ENCODE results near the gene C2orf42.

C2orf42 gene

DNA sequence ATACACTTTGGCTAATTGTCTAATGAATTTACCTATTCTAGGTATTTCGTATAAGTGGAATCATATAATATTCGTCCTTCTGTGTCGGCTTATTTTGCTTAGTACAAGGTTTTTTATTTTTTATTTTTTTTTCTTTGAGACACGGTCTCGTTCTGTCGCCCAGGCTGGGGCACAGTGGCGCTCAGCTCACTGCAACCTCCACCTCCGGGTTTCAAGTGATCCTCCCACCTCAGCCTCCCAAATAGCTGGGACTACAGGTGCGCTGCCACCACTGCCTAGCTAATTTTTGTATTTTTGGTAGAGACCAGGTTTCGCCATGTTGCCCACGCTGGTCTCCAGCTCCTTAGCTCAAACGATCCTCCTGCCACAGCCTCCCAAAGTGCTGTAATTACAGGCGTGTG lies 65.3 kb downstream of the C2orf42 start:
- H3K18ac ChIP-seq (ENCODE audit: low read length): peak overlapping the region; percentile 96
- no peak overlapping the region for H2BK5ac ChIP-seq (ENCODE audit: low read length)
- H3K27me3 ChIP-seq (ENCODE audit: insufficient read depth, low read length, poor library complexity): no peaks in the 10 kb centered on the region
- H2BK15ac ChIP-seq (replicated peaks; ENCODE audit: low read depth): no peak overlapping the region
- H3K23ac ChIP-seq (ENCODE audit: low read length): no peak overlapping the region
- H3K79me1 ChIP-seq (ENCODE audit: low read length): no peaks in the 10 kb centered on the region
- H3K36me3 ChIP-seq (ENCODE audit: control insufficient read depth, insufficient read depth, low read length): no peaks in the 10 kb centered on the region
- peak overlapping the region; percentile 99 for H3K27ac ChIP-seq (ENCODE audit: low read depth, low read length)
- peak overlapping the region; percentile 97 for H3K9ac ChIP-seq (ENCODE audit: low read length)
- no peak overlapping the region for H4K5ac ChIP-seq (ENCODE audit: low read length)
- H3K4me2 ChIP-seq (ENCODE audit: low read length): no peak overlapping the region
- no peaks in the 10 kb centered on the region for H3K79me2 ChIP-seq (ENCODE audit: control insufficient read depth, insufficient read depth, low read length)
- DNase-seq: no peak
- no peak overlapping the region for H4K8ac ChIP-seq (ENCODE audit: low read depth, low read length)
- no peak overlapping the region for H2AK5ac ChIP-seq (ENCODE audit: low read length)
- H3K56ac ChIP-seq (ENCODE audit: low read length): peak overlapping the region; percentile 97
- H3K4me3 ChIP-seq (ENCODE audit: low read length): no peak overlapping the region
- H3K4ac ChIP-seq (ENCODE audit: low read depth, low read length): peak overlapping the region; percentile 98
- WGBS (ENCODE audit: extremely low coverage, insufficient coverage, low lambda C conversion rate): no CpG with 5 or more reads among the region's 13 CpGs
- H2BK120ac ChIP-seq (ENCODE audit: low read depth, low read length): no peak overlapping the region
- peaks cover 2% of the 10 kb centered on the region for H3K4me1 ChIP-seq (ENCODE audit: control insufficient read depth, low read depth, low read length)

DNA sequence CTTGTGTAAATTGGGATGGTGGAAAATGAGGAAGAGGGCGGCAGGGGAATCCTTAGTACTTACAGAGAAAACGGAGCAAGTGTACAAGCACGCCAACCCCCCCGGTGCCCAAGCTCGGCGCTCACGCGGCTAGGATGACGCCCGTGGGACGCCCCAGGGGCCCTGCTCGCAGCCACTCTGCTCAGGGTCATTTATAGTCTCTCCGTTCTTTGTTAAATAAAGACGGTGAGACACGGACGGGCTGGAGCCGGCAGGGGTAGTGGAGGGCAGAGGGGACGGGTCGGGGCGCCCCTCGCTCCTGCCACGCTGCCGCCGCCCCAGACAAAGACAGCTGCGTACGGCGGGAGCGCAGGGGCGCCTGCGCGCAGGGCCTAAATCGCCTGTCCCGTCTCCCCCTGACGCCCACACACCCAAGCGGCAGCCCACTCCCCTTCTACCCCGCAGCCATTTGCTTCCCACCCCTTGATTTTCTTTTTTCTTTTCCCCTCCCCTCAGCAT lies 65.8 kb downstream of the C2orf42 start:
- DNase-seq: peak; percentile 66
- Histone ChIP-seq H3K4ac (ENCODE audit: low read depth, low read length) (peak overlapping the region; percentile 98), H3K9ac (ENCODE audit: low read length) (peak overlapping the region; percentile 97), H4K5ac (ENCODE audit: low read length) (no peak overlapping the region), H3K79me1 (ENCODE audit: low read length) (no peaks in the 10 kb centered on the region), H3K56ac (ENCODE audit: low read length) (peak overlapping the region; percentile 97), H3K27ac (ENCODE audit: low read depth, low read length) (peak overlapping the region; percentile 99), H3K18ac (ENCODE audit: low read length) (peak overlapping the region; percentile 96), H3K36me3 (ENCODE audit: control insufficient read depth, insufficient read depth, low read length) (no peaks in the 10 kb centered on the region), H2BK5ac (ENCODE audit: low read length) (peak overlapping the region; percentile 85), H3K79me2 (ENCODE audit: control insufficient read depth, insufficient read depth, low read length) (no peaks in the 10 kb centered on the region), H3K27me3 (ENCODE audit: insufficient read depth, low read length, poor library complexity) (no peaks in the 10 kb centered on the region), H3K4me2 (ENCODE audit: low read length) (peak overlapping the region; percentile 91), H3K23ac (ENCODE audit: low read length) (peak overlapping the region; percentile 80), H2AK5ac (ENCODE audit: low read length) (no peak overlapping the region), H3K4me3 (ENCODE audit: low read length) (peak overlapping the region; percentile 70), H2BK120ac (ENCODE audit: low read depth, low read length) (peak overlapping the region; percentile 89), H3K4me1 (ENCODE audit: control insufficient read depth, low read depth, low read length) (peaks cover 2% of the 10 kb centered on the region), H4K8ac (ENCODE audit: low read depth, low read length) (no peak overlapping the region), H2BK15ac (replicated peaks; ENCODE audit: low read depth) (no peak overlapping the region)
- WGBS (ENCODE audit: extremely low coverage, insufficient coverage, low lambda C conversion rate): no CpG with 5 or more reads among the region's 36 CpGs

DNA sequence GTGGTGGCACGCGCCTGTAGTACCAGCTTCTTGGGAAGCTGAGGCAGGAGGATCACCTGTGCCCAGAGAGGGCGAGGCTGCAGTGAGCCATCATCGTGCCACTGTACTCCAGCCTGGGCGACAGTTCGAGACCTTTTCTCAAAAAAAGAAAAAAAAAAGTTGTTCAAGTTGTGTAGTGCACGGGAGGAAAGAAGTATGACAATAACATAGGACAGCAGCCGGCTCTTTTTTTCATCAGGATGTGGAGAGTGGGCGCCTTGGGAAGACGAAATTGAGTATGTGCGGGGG lies 67.0 kb downstream of the C2orf42 start:
- no peak for DNase-seq
- peak overlapping the region; percentile 99 for H3K27ac ChIP-seq (ENCODE audit: low read depth, low read length)
- H4K8ac ChIP-seq (ENCODE audit: low read depth, low read length): peak overlapping the region; percentile 60
- no peak overlapping the region for H2BK120ac ChIP-seq (ENCODE audit: low read depth, low read length)
- H3K4me3 ChIP-seq (ENCODE audit: low read length): no peak overlapping the region
- H3K27me3 ChIP-seq (ENCODE audit: insufficient read depth, low read length, poor library complexity): no peaks in the 10 kb centered on the region
- H2AK5ac ChIP-seq (ENCODE audit: low read length): no peak overlapping the region
- H3K56ac ChIP-seq (ENCODE audit: low read length): peak overlapping the region; percentile 97
- no peak overlapping the region for H2BK15ac ChIP-seq (replicated peaks; ENCODE audit: low read depth)
- H4K5ac ChIP-seq (ENCODE audit: low read length): no peak overlapping the region
- H2BK5ac ChIP-seq (ENCODE audit: low read length): peak overlapping the region; percentile 74
- WGBS (ENCODE audit: extremely low coverage, insufficient coverage, low lambda C conversion rate): no CpG with 5 or more reads among the region's 11 CpGs
- peak overlapping the region; percentile 23 for H3K4me2 ChIP-seq (ENCODE audit: low read length)
- peaks cover 5% of the 10 kb centered on the region for H3K4me1 ChIP-seq (ENCODE audit: control insufficient read depth, low read depth, low read length)
- H3K79me2 ChIP-seq (ENCODE audit: control insufficient read depth, insufficient read depth, low read length): no peaks in the 10 kb centered on the region
- no peaks in the 10 kb centered on the region for H3K36me3 ChIP-seq (ENCODE audit: control insufficient read depth, insufficient read depth, low read length)
- H3K23ac ChIP-seq (ENCODE audit: low read length): no peak overlapping the region
- H3K9ac ChIP-seq (ENCODE audit: low read length): peak overlapping the region; percentile 99
- H3K18ac ChIP-seq (ENCODE audit: low read length): peak overlapping the region; percentile 99
- H3K79me1 ChIP-seq (ENCODE audit: low read length): no peaks in the 10 kb centered on the region
- peak overlapping the region; percentile 89 for H3K4ac ChIP-seq (ENCODE audit: low read depth, low read length)

DNA sequence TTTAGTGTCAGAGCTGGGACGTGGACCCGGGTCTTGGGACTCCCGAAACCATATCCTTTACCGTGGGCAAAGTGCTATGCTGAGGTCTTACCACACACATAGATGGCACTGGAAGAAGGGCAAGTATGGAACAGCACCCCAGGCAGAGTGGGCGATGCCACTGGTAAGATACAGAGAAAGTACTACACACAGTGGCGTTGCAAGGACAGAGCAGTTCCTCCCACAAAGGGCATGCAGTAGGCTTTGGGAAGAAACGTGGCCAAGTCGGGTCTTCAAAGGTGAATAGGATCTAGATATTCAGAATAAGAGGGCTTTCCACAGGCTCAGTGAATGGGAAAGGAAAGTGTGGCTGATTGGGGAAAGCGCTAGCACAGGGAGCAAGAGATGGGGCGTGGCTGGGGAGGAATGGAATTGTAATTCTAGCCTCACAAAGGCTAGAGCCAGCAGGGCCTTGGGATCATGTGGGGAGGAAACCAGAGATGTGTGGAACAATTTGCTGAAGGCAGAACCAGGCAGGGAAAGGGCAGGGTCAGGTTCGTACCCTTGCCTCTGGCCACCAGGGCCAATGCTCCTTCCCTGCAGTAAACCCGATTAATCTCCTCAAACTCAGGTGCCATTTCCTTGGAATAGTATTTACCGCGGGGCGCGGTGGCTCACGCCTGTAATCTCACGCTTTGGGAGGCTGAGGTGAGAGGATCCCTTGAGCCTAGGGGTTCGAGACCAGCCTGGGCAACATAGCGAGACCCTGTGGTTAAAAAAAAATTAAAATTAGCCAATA lies 67.6 kb downstream of the C2orf42 start:
- H4K5ac ChIP-seq (ENCODE audit: low read length): peak overlapping the region; percentile 14

GRCh38 chr2:70122470-70122869 lies 68.3 kb downstream of the C2orf42 start:
- no peak for DNase-seq
- H4K8ac ChIP-seq (ENCODE audit: low read depth, low read length): no peak overlapping the region

More for the DNA sequence above, 67.6 kb downstream of the C2orf42 start:
- Histone ChIP-seq H3K18ac (ENCODE audit: low read length) (peak overlapping the region; percentile 99), H2BK15ac (replicated peaks; ENCODE audit: low read depth) (no peak overlapping the region), H3K27ac (ENCODE audit: low read depth, low read length) (peak overlapping the region; percentile 99), H4K8ac (ENCODE audit: low read depth, low read length) (peak overlapping the region; percentile 60), H3K4me2 (ENCODE audit: low read length) (peak overlapping the region; percentile 23), H3K27me3 (ENCODE audit: insufficient read depth, low read length, poor library complexity) (no peaks in the 10 kb centered on the region), H3K23ac (ENCODE audit: low read length) (no peak overlapping the region), H3K4me3 (ENCODE audit: low read length) (no peak overlapping the region), H3K79me2 (ENCODE audit: control insufficient read depth, insufficient read depth, low read length) (no peaks in the 10 kb centered on the region), H3K79me1 (ENCODE audit: low read length) (no peaks in the 10 kb centered on the region), H3K4me1 (ENCODE audit: control insufficient read depth, low read depth, low read length) (peaks cover 5% of the 10 kb centered on the region), H2AK5ac (ENCODE audit: low read length) (no peak overlapping the region), H3K9ac (ENCODE audit: low read length) (peak overlapping the region; percentile 99), H3K36me3 (ENCODE audit: control insufficient read depth, insufficient read depth, low read length) (no peaks in the 10 kb centered on the region), H2BK120ac (ENCODE audit: low read depth, low read length) (no peak overlapping the region), H2BK5ac (ENCODE audit: low read length) (peak overlapping the region; percentile 74), H3K56ac (ENCODE audit: low read length) (peak overlapping the region; percentile 97), H3K4ac (ENCODE audit: low read depth, low read length) (peak overlapping the region; percentile 89)
- WGBS (ENCODE audit: extremely low coverage, insufficient coverage, low lambda C conversion rate): no CpG with 5 or more reads among the region's 20 CpGs
- DNase-seq: peak; percentile 97

More at GRCh38 chr2:70122470-70122869, 68.3 kb downstream of the C2orf42 start:
- H2BK5ac ChIP-seq (ENCODE audit: low read length): no peak overlapping the region
- no peak overlapping the region for H3K4me3 ChIP-seq (ENCODE audit: low read length)
- no peak overlapping the region for H3K18ac ChIP-seq (ENCODE audit: low read length)
- H3K56ac ChIP-seq (ENCODE audit: low read length): no peak overlapping the region
- H3K4ac ChIP-seq (ENCODE audit: low read depth, low read length): no peak overlapping the region
- H3K4me1 ChIP-seq (ENCODE audit: control insufficient read depth, low read depth, low read length): peaks cover 5% of the 10 kb centered on the region
- H3K27ac ChIP-seq (ENCODE audit: low read depth, low read length): no peak overlapping the region
- no peaks in the 10 kb centered on the region for H3K79me2 ChIP-seq (ENCODE audit: control insufficient read depth, insufficient read depth, low read length)
- H3K27me3 ChIP-seq (ENCODE audit: insufficient read depth, low read length, poor library complexity): no peaks in the 10 kb centered on the region
- H3K36me3 ChIP-seq (ENCODE audit: control insufficient read depth, insufficient read depth, low read length): no peaks in the 10 kb centered on the region
- no peak overlapping the region for H4K5ac ChIP-seq (ENCODE audit: low read length)
- no peak overlapping the region for H3K23ac ChIP-seq (ENCODE audit: low read length)
- H3K4me2 ChIP-seq (ENCODE audit: low read length): no peak overlapping the region
- H2BK15ac ChIP-seq (replicated peaks; ENCODE audit: low read depth): no peak overlapping the region
- H3K9ac ChIP-seq (ENCODE audit: low read length): no peak overlapping the region
- H2AK5ac ChIP-seq (ENCODE audit: low read length): no peak overlapping the region
- no CpG with 5 or more reads among the region's 4 CpGs for WGBS (ENCODE audit: extremely low coverage, insufficient coverage, low lambda C conversion rate)
- H2BK120ac ChIP-seq (ENCODE audit: low read depth, low read length): no peak overlapping the region
- no peaks in the 10 kb centered on the region for H3K79me1 ChIP-seq (ENCODE audit: low read length)
